H9 (cell line): Measurements from ENCODE around the gene ERC1. TPM values are rescaled to one million over a fixed set of nuclear protein-coding genes. Genes with fewer than 3 reads are reported as not detected.
A peak's percentile ranks its signal among the peaks of the same experiment; 100 is the strongest.

Experiments
- DNase-seq: peaks from one replicate; pipeline ENCODE4 v3.0.0-alpha.2; 2017
- H2AFZ ChIP-seq: one replicate; pipeline ENCODE4 v1.6.1; 2013; ENCODE audit warnings: mild to moderate bottlenecking, low read length, control low read depth, moderate library complexity
- H2AK5ac ChIP-seq: 2 replicates; pipeline ENCODE4 v1.6.1; 2013; ENCODE audit warnings: low read length, control low read depth, mixed read lengths; ENCODE audit not compliant: insufficient read length
- H2BK120ac ChIP-seq: one replicate; pipeline ENCODE4 v1.6.1; 2013; ENCODE audit warnings: low read depth, mild to moderate bottlenecking, low read length, control low read depth, inconsistent platforms; ENCODE audit not compliant: poor library complexity, severe bottlenecking
- H2BK12ac ChIP-seq: 2 replicates; pipeline ENCODE4 v1.6.1; 2013; ENCODE audit warnings: low read length, control low read depth, mixed read lengths, low read depth; ENCODE audit not compliant: insufficient read length
- H2BK15ac ChIP-seq: 2 replicates; pipeline ENCODE4 v1.6.1; 2013; ENCODE audit warnings: low read depth, low read length, control low read depth
- H2BK20ac ChIP-seq: one replicate; pipeline ENCODE4 v1.6.1; 2013; ENCODE audit warnings: low read depth, mild to moderate bottlenecking, low read length, control low read depth, inconsistent platforms; ENCODE audit not compliant: poor library complexity, severe bottlenecking
- H2BK5ac ChIP-seq: 2 replicates; pipeline ENCODE4 v1.6.1; 2013; ENCODE audit warnings: low read length, control low read depth, mixed read lengths; ENCODE audit not compliant: insufficient read length
- H3K14ac ChIP-seq: 2 replicates; pipeline ENCODE4 v1.6.1; 2013; ENCODE audit warnings: low read length, control low read depth; ENCODE audit not compliant: insufficient read depth
- H3K18ac ChIP-seq: 2 replicates; pipeline ENCODE4 v1.6.1; 2013; ENCODE audit warnings: low read depth, mild to moderate bottlenecking, mixed read lengths, low read length, control low read depth; ENCODE audit not compliant: insufficient read length
- H3K23ac ChIP-seq: 2 replicates; pipeline ENCODE4 v1.6.1; 2013; ENCODE audit warnings: low read length, control low read depth, mixed read lengths, low read depth; ENCODE audit not compliant: insufficient read length
- H3K23me2 ChIP-seq: 2 replicates; pipeline ENCODE4 v1.6.1; 2013; ENCODE audit warnings: low read depth, mild to moderate bottlenecking, mixed read lengths, low read length, control low read depth; ENCODE audit not compliant: insufficient read length, poor library complexity, severe bottlenecking
- H3K27ac ChIP-seq: 2 replicates; pipeline ENCODE4 v1.5.1; 2013; ENCODE audit warnings: low read length, control low read depth, mixed read lengths, low read depth; ENCODE audit not compliant: insufficient read length
- H3K27me3 ChIP-seq: 2 replicates; pipeline ENCODE4 v1.6.1; 2013; ENCODE audit warnings: low read length, control low read depth, inconsistent platforms; ENCODE audit not compliant: insufficient read depth
- H3K4ac ChIP-seq: 2 replicates; pipeline ENCODE4 v1.6.1; 2013; ENCODE audit warnings: low read depth, mild to moderate bottlenecking, control low read depth, inconsistent platforms, low read length, moderate library complexity
- H3K4me1 ChIP-seq: 2 replicates; pipeline ENCODE4 v1.6.1; 2013; ENCODE audit warnings: low read length, control low read depth, inconsistent platforms; ENCODE audit not compliant: insufficient read depth
- H3K4me2 ChIP-seq: 2 replicates; pipeline ENCODE4 v1.6.1; 2013; ENCODE audit warnings: low read length, control low read depth, mixed read lengths; ENCODE audit not compliant: insufficient read length, insufficient read depth
- H3K56ac ChIP-seq: 2 replicates; pipeline ENCODE4 v1.6.1; 2013; ENCODE audit warnings: low read depth, mild to moderate bottlenecking, mixed read lengths, low read length, control low read depth; ENCODE audit not compliant: insufficient read length
- H3K79me1 ChIP-seq: 2 replicates; pipeline ENCODE4 v1.6.1; 2013; ENCODE audit warnings: low read depth, mild to moderate bottlenecking, moderate library complexity, low read length, control low read depth, inconsistent platforms; ENCODE audit not compliant: insufficient read depth, poor library complexity, severe bottlenecking
- H3K79me2 ChIP-seq: 2 replicates; pipeline ENCODE4 v1.6.1; 2013; ENCODE audit warnings: low read length, control low read depth, inconsistent platforms; ENCODE audit not compliant: insufficient read depth
- H3K9ac ChIP-seq: 2 replicates; pipeline ENCODE4 v1.6.1; 2013; ENCODE audit warnings: low read length, control low read depth, mixed read lengths; ENCODE audit not compliant: insufficient read length; ENCODE audit errors: extremely low read depth
- H3K9me3 ChIP-seq: one replicate; pipeline ENCODE4 v1.6.1; 2013; ENCODE audit warnings: low read depth, low read length, inconsistent platforms; ENCODE audit not compliant: control insufficient read depth
- H3T11ph ChIP-seq: one replicate; pipeline ENCODE4 v1.6.1; 2013; ENCODE audit warnings: mild to moderate bottlenecking, low read length, control low read depth, inconsistent platforms
- H4K20me1 ChIP-seq: one replicate; pipeline ENCODE4 v1.6.1; 2013; ENCODE audit not compliant: control insufficient read depth, insufficient read length, insufficient read depth
- H4K5ac ChIP-seq: 2 replicates; pipeline ENCODE4 v1.6.1; 2013; ENCODE audit warnings: low read depth, mild to moderate bottlenecking, mixed read lengths, low read length, control low read depth; ENCODE audit not compliant: insufficient read length
- H4K8ac ChIP-seq: replicated peaks from 2 replicates; pipeline ENCODE4 v1.6.1; 2013; ENCODE audit warnings: low read length, control low read depth, mixed read lengths, low read depth; ENCODE audit not compliant: insufficient read length
- H4K91ac ChIP-seq: 2 replicates; pipeline ENCODE4 v1.6.1; 2013; ENCODE audit warnings: low read depth, mild to moderate bottlenecking, moderate library complexity, mixed read lengths, low read length, control low read depth; ENCODE audit not compliant: insufficient read length
- H3K27ac Mint-ChIP-seq, 3 experiments: 2 replicates in 2 of 3; 3 replicates in 1 of 3; pipeline ENCODE4 v1.8.0; 2020 to 2021; ENCODE audit warnings: mixed read lengths in 3 of 3, mild to moderate bottlenecking in 1 of 3, moderate library complexity in 1 of 3
- H3K27me3 Mint-ChIP-seq: 2 replicates; pipeline ENCODE4 v1.8.0; 2021; ENCODE audit warnings: low read depth, mild to moderate bottlenecking, moderate library complexity, mixed read lengths
- H3K36me3 Mint-ChIP-seq, 3 experiments: 2 replicates in 2 of 3; 3 replicates in 1 of 3; pipeline ENCODE4 v1.8.0; 2020 to 2021; ENCODE audit warnings: low read depth in 3 of 3, mixed read lengths in 3 of 3; ENCODE audit not compliant: insufficient read depth in 1 of 3
- H3K4me1 Mint-ChIP-seq, 2 experiments: 2 replicates each; pipeline ENCODE4 v1.8.0; 2020; ENCODE audit warnings: mixed read lengths in 2 of 2
- H3K4me3 Mint-ChIP-seq, 2 experiments: 2 replicates in 1 of 2; 3 replicates in 1 of 2; pipeline ENCODE4 v1.8.0; 2020 to 2021; ENCODE audit warnings: mild to moderate bottlenecking in 2 of 2, mixed read lengths in 2 of 2, moderate library complexity in 1 of 2
- H3K9me3 Mint-ChIP-seq, 2 experiments: 2 replicates in 1 of 2; 3 replicates in 1 of 2; pipeline ENCODE4 v1.8.0; 2020; ENCODE audit warnings: mild to moderate bottlenecking in 2 of 2, mixed read lengths in 2 of 2, moderate library complexity in 1 of 2
- CTCF ChIP-seq: fragments of 200-600 bp; sonication (generic); conservative IDR thresholded peaks from 3 replicates; pipeline ENCODE4 v1.8.0; 2021; ENCODE audit warnings: antibody characterized with exemption, mild to moderate bottlenecking
- WGBS: extraction: QIAGEN DNeasy Blood & Tissue Kit; methylation state at CpG from one replicate; pipeline ENCODE4 v1.1.7; 2013; ENCODE audit warnings: missing lambda C conversion rate, low lambda C conversion rate, mixed read lengths; ENCODE audit not compliant: insufficient read length; ENCODE audit errors: extremely low coverage; 5-methylcytosine and 5-hydroxymethylcytosine counted together
- total RNA-seq: library from RNA; stranded (reverse); gene quantifications from 2 replicates; pipeline ENCODE4 v1.2.1, GENCODE V29; 2021

ERC1 gene
- total RNA-seq, 1 experiment from 2014 or later: 51.2 TPM

- H3K23me2 ChIP-seq: no peaks in the 10 kb centered on the region
Observed at GRCh38 chr12:1419849-1420371, 428.9 kb downstream of the ERC1 start.

More at GRCh38 chr12:1419849-1420371, 428.9 kb downstream of the ERC1 start:
- Histone ChIP-seq H3K4me2 (no peak overlapping the region), H3K9me3 (peaks cover 10% of the 10 kb centered on the region), H3T11ph (no peak overlapping the region), H3K27me3 (no peaks in the 10 kb centered on the region; the same call in 1 of the 2 replicates), H4K20me1 (no peaks in the 10 kb centered on the region), H3K79me2 (no peaks in the 10 kb centered on the region), H3K23ac (no peak overlapping the region), H3K4me1 (no peaks in the 10 kb centered on the region), H2BK5ac (no peak overlapping the region), H3K27ac (no peak overlapping the region), H3K56ac (no peak overlapping the region), H3K14ac (no peak overlapping the region), H4K5ac (no peak overlapping the region), H2AK5ac (no peak overlapping the region), H2BK15ac (no peak overlapping the region), H2BK120ac (no peak overlapping the region), H3K79me1 (no peaks in the 10 kb centered on the region), H3K9ac (no peak overlapping the region), H4K91ac (no peak overlapping the region), H4K8ac (no peak overlapping the region), H3K18ac (no peak overlapping the region), H2AFZ (no peak overlapping the region), H3K4ac (no peak overlapping the region), H2BK12ac (no peak overlapping the region), H2BK20ac (no peak overlapping the region)
- no peak for DNase-seq
- Mint-ChIP-seq H3K36me3 (peaks cover 29 to 32% (median 32%) of the 10 kb centered on the region in 3 experiments), H3K9me3 (peaks cover 26 to 29% of the 10 kb centered on the region in 2 experiments), H3K4me3 (no peak overlapping the region; a peak in 1 of 5 replicates), H3K27me3 (peaks cover 55% of the 10 kb centered on the region), H3K27ac (peak overlapping the region in 1 of 3 experiments; percentile 34; a peak in 1 of 7 replicates), H3K4me1 (peaks cover 34 to 40% of the 10 kb centered on the region in 2 experiments)
- no CpG with 5 or more reads among the region's 1 CpG for WGBS
- no peak for TF ChIP-seq CTCF
